Measurements from ENCODE around the gene ELF1. TPM values are rescaled to one million over a fixed set of nuclear protein-coding genes. Genes with fewer than 3 reads are reported as not detected.
A peak's percentile ranks its signal among the peaks of the same experiment; 100 is the strongest.

Gene ELF1
- total and polyA plus RNA-seq, 2 donors (not counting 3 experiments of a cell fraction or from before 2014, with no cell fraction given) = 31.8 to 61.2 TPM

DNA sequence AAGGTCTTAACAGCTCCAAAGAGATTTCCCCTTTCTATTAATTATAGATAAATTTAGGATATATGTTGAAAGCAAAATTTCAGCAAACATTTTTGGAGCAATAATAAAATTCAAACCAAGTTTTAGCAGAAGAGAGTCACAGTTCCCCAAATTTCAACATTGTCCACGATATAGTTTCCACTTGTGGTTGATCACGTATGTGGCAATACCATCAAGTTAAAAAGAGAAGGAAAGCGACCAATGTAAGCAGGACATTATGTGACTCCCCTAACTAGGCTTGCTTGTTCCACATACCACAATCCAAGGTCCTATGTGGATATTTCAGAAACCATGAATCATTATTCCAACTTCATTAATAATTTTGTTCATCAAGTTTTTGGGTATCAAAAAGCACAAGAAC lies 52.8 kb downstream of the ELF1 start:
- no peak for TF ChIP-seq MYC (IDR thresholded peaks at IDR 0.05; ENCODE audit: low read depth, low read length)
- TF ChIP-seq FOS (IDR thresholded peaks at IDR 0.05; ENCODE audit: borderline replicate concordance, insufficient read depth, low read length) = no peak
- TF ChIP-seq, protein P1, sequence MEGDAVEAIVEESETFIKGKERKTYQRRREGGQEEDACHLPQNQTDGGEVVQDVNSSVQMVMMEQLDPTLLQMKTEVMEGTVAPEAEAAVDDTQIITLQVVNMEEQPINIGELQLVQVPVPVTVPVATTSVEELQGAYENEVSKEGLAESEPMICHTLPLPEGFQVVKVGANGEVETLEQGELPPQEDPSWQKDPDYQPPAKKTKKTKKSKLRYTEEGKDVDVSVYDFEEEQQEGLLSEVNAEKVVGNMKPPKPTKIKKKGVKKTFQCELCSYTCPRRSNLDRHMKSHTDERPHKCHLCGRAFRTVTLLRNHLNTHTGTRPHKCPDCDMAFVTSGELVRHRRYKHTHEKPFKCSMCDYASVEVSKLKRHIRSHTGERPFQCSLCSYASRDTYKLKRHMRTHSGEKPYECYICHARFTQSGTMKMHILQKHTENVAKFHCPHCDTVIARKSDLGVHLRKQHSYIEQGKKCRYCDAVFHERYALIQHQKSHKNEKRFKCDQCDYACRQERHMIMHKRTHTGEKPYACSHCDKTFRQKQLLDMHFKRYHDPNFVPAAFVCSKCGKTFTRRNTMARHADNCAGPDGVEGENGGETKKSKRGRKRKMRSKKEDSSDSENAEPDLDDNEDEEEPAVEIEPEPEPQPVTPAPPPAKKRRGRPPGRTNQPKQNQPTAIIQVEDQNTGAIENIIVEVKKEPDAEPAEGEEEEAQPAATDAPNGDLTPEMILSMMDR (IDR thresholded peaks at IDR 0.05; ENCODE audit: extremely low read depth in 1 of 2, insufficient read depth in 1 of 2, low read depth in 1 of 2, low read length in 2 of 2) = no peak
- TF ChIP-seq JUN (IDR thresholded peaks at IDR 0.05; ENCODE audit: borderline replicate concordance, insufficient read depth, insufficient read length, low read depth) = no peak
- FAIRE-seq = no peak
- H3K79me2 ChIP-seq (ENCODE audit: control insufficient read depth, insufficient read depth, low read length) = peaks cover 97% of the 10 kb centered on the region
- H4K20me1 ChIP-seq (replicated peaks; ENCODE audit: control insufficient read depth, extremely low read depth, insufficient read depth, low read length) = peaks cover 17% of the 10 kb centered on the region
- H2AFZ ChIP-seq (ENCODE audit: low read depth, low read length) = no peak overlapping the region
- H3K4me1 ChIP-seq (ENCODE audit: control insufficient read depth, extremely low read depth, insufficient read depth, low read length) = no peaks in the 10 kb centered on the region
- ChIA-PET POLR2A (no interaction called here), CTCF (interaction anchor here (1.2 kb wide), 1 partner anchor 12 kb away, joined by 4 read pairs; no protein-coding TSS in a partner anchor)
- dilution Hi-C loops (cut with MboI; ENCODE audit: extremely low pct_ligation_motif_present, low sequenced_read_pairs) (no loop called here), intact Hi-C loops (cut with micrococcal nuclease) (no loop called here)
- H3K9me3 ChIP-seq (replicated peaks; ENCODE audit: control insufficient read depth, insufficient read depth, low read length) = no peaks in the 10 kb centered on the region
- no TSS peak for BruUV-seq (replicated peaks)
- no peaks in the 10 kb centered on the region for H3K36me3 ChIP-seq (ENCODE audit: control insufficient read depth in 2 of 2, extremely low read depth in 1 of 2, insufficient read depth in 2 of 2, low read length in 2 of 2)
- no peak overlapping the region for H3K9ac ChIP-seq (replicated peaks; ENCODE audit: extremely low read depth, insufficient read depth, low read length)
- H3K9me1 ChIP-seq (replicated peaks; ENCODE audit: control insufficient read depth, extremely low read depth, insufficient read depth, low read length) = no peaks in the 10 kb centered on the region
- no peak overlapping the region for H3K27ac ChIP-seq (ENCODE audit: insufficient read depth, low read depth, low read length)
- H3K4me3 ChIP-seq (replicated peaks in 1 of 3; ENCODE audit: insufficient read depth in 1 of 3, low read depth in 1 of 3, low read length in 3 of 3) = no peak overlapping the region
- no peak overlapping the region for H3K4me2 ChIP-seq (ENCODE audit: insufficient read depth, low read length)
- no peaks in the 10 kb centered on the region for H3K27me3 ChIP-seq (ENCODE audit: control insufficient read depth in 2 of 2, insufficient read depth in 2 of 2, low read length in 2 of 2)
- no peak for DNase-seq (ENCODE audit: low read depth, low spot score)

DNA sequence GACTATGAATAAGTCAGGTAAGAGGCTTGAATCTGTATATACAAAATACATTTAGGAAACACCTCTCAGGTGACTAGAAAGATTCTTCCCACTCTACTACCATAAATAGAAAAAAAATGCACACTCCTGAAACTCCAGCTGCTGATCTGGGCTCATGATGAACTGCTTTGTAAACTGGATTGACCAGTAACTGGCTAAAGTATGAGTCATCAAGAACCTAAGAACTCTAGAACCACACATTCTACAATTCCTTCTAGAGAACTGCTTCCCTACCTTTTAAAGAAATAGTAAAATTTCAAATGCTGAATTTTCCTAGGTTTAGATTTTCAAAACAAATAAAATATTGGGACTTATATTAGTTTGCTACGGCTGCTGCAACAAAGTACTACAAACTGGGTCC lies 55.2 kb downstream of the ELF1 start:
- no peak for FAIRE-seq
- Histone ChIP-seq H3K4me1 (ENCODE audit: control insufficient read depth, extremely low read depth, insufficient read depth, low read length) (no peaks in the 10 kb centered on the region), H3K36me3 (ENCODE audit: control insufficient read depth in 2 of 2, extremely low read depth in 1 of 2, insufficient read depth in 2 of 2, low read length in 2 of 2) (no peaks in the 10 kb centered on the region), H3K9me3 (replicated peaks; ENCODE audit: control insufficient read depth, insufficient read depth, low read length) (no peaks in the 10 kb centered on the region), H3K4me3 (replicated peaks in 1 of 3; ENCODE audit: insufficient read depth in 1 of 3, low read depth in 1 of 3, low read length in 3 of 3) (no peak overlapping the region), H3K4me2 (ENCODE audit: insufficient read depth, low read length) (no peak overlapping the region), H3K27ac (ENCODE audit: insufficient read depth, low read depth, low read length) (no peak overlapping the region), H3K9me1 (replicated peaks; ENCODE audit: control insufficient read depth, extremely low read depth, insufficient read depth, low read length) (no peaks in the 10 kb centered on the region), H4K20me1 (replicated peaks; ENCODE audit: control insufficient read depth, extremely low read depth, insufficient read depth, low read length) (peaks cover 15% of the 10 kb centered on the region), H3K27me3 (ENCODE audit: control insufficient read depth in 2 of 2, insufficient read depth in 2 of 2, low read length in 2 of 2) (no peaks in the 10 kb centered on the region), H3K79me2 (ENCODE audit: control insufficient read depth, insufficient read depth, low read length) (peaks cover 79% of the 10 kb centered on the region), H2AFZ (ENCODE audit: low read depth, low read length) (no peak overlapping the region), H3K9ac (replicated peaks; ENCODE audit: extremely low read depth, insufficient read depth, low read length) (no peak overlapping the region)
- no peak for DNase-seq (ENCODE audit: low read depth, low spot score)
- intact Hi-C loops (cut with micrococcal nuclease) (no loop called here), dilution Hi-C loops (cut with MboI; ENCODE audit: extremely low pct_ligation_motif_present, low sequenced_read_pairs) (no loop called here)
- TF ChIP-seq, protein P1 (IDR thresholded peaks at IDR 0.05; ENCODE audit: extremely low read depth in 1 of 2, insufficient read depth in 1 of 2, low read depth in 1 of 2, low read length in 2 of 2) = no peak
- no peak for TF ChIP-seq POLR2A (IDR thresholded peaks at IDR 0.05; ENCODE audit: low read depth, low read length)
- TF ChIP-seq JUN (IDR thresholded peaks at IDR 0.05; ENCODE audit: borderline replicate concordance, insufficient read depth, insufficient read length, low read depth) = peak; percentile 51
- peak; percentile 49 for TF ChIP-seq FOS (IDR thresholded peaks at IDR 0.05; ENCODE audit: borderline replicate concordance, insufficient read depth, low read length)
- TF ChIP-seq, protein P2, sequence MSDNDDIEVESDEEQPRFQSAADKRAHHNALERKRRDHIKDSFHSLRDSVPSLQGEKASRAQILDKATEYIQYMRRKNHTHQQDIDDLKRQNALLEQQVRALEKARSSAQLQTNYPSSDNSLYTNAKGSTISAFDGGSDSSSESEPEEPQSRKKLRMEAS (IDR thresholded peaks at IDR 0.05; ENCODE audit: insufficient read depth, insufficient read length) = no peak
- no peak for TF ChIP-seq EZH2 (IDR thresholded peaks at IDR 0.05; ENCODE audit: borderline replicate concordance, low read depth, low read length, severe bottlenecking)
- CTCF ChIA-PET = no interaction called here
- no TSS peak for BruUV-seq (replicated peaks)
- POLR2A ChIA-PET = no interaction called here
